Measurements from ENCODE around the gene PGM1. TPM values are rescaled to one million over a fixed set of nuclear protein-coding genes. Genes with fewer than 3 reads are reported as not detected.

The PGM1 gene
- total RNA-seq, 2 experiments from 2014 or later, result 45.3 to 46.1 TPM

DNA sequence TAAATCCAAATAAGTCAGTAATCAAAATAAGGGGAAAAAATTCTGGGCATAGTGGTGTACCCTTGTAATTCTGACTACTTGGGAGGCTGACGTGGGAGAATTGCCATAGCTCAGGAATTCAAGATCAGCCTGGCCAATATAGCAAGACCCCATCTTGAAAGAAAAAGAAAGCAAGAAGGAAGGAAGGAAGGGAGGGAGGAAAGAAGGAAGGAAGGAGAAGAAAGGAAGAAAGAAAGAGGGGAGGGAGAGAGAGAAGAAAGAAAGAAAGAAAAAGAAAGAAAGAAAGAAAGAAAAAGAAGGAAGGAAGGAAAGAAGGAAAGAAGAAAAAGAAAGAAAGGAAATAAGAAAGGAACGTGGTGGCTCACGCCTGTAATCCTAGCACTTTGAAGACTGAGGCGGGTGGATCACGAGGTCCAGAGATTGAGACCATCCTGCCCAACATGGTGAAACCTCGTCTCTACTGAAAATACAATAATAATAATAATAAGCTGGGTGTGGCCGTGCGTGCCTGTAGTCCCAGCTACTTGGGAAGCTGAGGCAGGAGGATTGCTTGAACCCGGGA is 116.1 kb downstream of the PGM1 start:
- Mint-ChIP-seq H3K4me1 (no peaks in the 10 kb centered on the region), H3K9me3 (no peaks in the 10 kb centered on the region), H3K4me3 (no peak overlapping the region), H3K27ac (no peak overlapping the region), H3K27me3 (peaks cover 18% of the 10 kb centered on the region), H3K36me3 (no peaks in the 10 kb centered on the region)
- no peak for DNase-seq

Other genes starting within 250 kb of the PGM1 start
- 10 to 100 TPM; 17.4 to 17.8 TPM for gene ALG6, start 225.8 kb upstream of the PGM1 start, total RNA-seq
- gene ITGB3BP, start 70.2 kb upstream of the PGM1 start, total RNA-seq, result 10 to 100 TPM; 60.2 to 60.8 TPM
- gene EFCAB7, start 69.9 kb upstream of the PGM1 start, total RNA-seq, result 1 to 10 TPM; 5.9 to 6.9 TPM
- not detected for gene ROR1, start 180.6 kb downstream of the PGM1 start, total RNA-seq

Data from activated naive CD8-positive, alpha-beta T cell treated with anti-CD3 and anti-CD28 coated beads for 36 hours (primary cell).